HEK293 (cell line): ENCODE measurements around the gene COBL.

Experiments
- CTCF ChIA-PET: fragments of 350-600 bp; formaldehyde crosslinking; extraction: SDS; loops from one replicate; lab custom pipeline; 2021; ENCODE audit warnings: antibody characterized with exemption; lab: Yijun Ruan, JAX
- POLR2A ChIA-PET: fragments of 300-600 bp; formaldehyde crosslinking; extraction: SDS; loops from one replicate; lab custom pipeline; 2020; ENCODE audit warnings: antibody characterized with exemption, inconsistent platforms; lab: Yijun Ruan, JAX
- H3K27ac ChIP-seq: fragments of 200-500 bp; sonication (Bioruptor generic); 2 replicates; pipeline ENCODE4 v1.5.1; 2014; ENCODE audit warnings: low read depth, low read length, control low read depth, inconsistent platforms; ENCODE audit errors: extremely low read depth
- H3K36me3 ChIP-seq, 2 experiments: fragments of 200-500 bp in 1 of 2; sonication (Bioruptor generic) in 1 of 2; 1 replicate in 1 of 2; 2 replicates in 1 of 2; pipeline ENCODE4 v1.5.1; 2014 to 2017; ENCODE audit warnings: inconsistent platforms in 2 of 2, low read length in 2 of 2; ENCODE audit not compliant: control insufficient read depth in 2 of 2, insufficient read depth in 1 of 2
- H3K4me1 ChIP-seq: fragments of 200-500 bp; sonication (Bioruptor generic); 2 replicates; pipeline ENCODE4 v1.5.1; 2014; ENCODE audit warnings: mild to moderate bottlenecking, low read length, inconsistent platforms; ENCODE audit not compliant: control insufficient read depth, insufficient read depth
- H3K4me3 ChIP-seq: 2 replicates; pipeline ENCODE4 v1.5.1; 2011; ENCODE audit warnings: low read depth, mild to moderate bottlenecking, control low read depth, low read length, moderate library complexity
- H3K9me3 ChIP-seq: fragments of 200-500 bp; sonication (Bioruptor generic); 2 replicates; pipeline ENCODE4 v1.5.1; 2014; ENCODE audit warnings: low read depth, low read length, inconsistent platforms; ENCODE audit not compliant: control insufficient read depth, insufficient read depth
- EGR2 ChIP-seq: fragments of 450-650 bp; formaldehyde crosslinking; IDR thresholded peaks from 2 replicates; pipeline ENCODE4 v1.5.1; 2016; ENCODE audit warnings: low read depth, missing biosample characterization, missing genetic modification characterization
- HOXA7 ChIP-seq: sonication (generic); formaldehyde crosslinking; IDR thresholded peaks from 2 replicates; pipeline ENCODE4 v1.8.1; 2022; ENCODE audit warnings: missing genetic modification reagents, borderline replicate concordance
- PRDM6 ChIP-seq: fragments of 450-650 bp; formaldehyde crosslinking; IDR thresholded peaks from 2 replicates; pipeline ENCODE4 v1.5.1; 2017; ENCODE audit warnings: missing biosample characterization, missing genetic modification characterization
- SETDB1 ChIP-seq: IDR thresholded peaks from one replicate; pipeline ENCODE4 v1.6.1; 2017; ENCODE audit warnings: mild to moderate bottlenecking, low read length, moderate library complexity, mixed read lengths; ENCODE audit not compliant: insufficient read length
- TCF7L2 ChIP-seq: IDR thresholded peaks from 2 replicates; pipeline ENCODE4 v1.6.1; 2011; ENCODE audit warnings: low read depth, mild to moderate bottlenecking, inconsistent platforms, low read length, moderate library complexity, borderline replicate concordance
- ZBTB10 ChIP-seq: fragments of 450-650 bp; formaldehyde crosslinking; IDR thresholded peaks from 2 replicates; pipeline ENCODE4 v1.5.1; 2016; ENCODE audit warnings: missing biosample characterization, missing genetic modification characterization
- ZBTB26 ChIP-seq: fragments of 450-650 bp; formaldehyde crosslinking; optimal IDR thresholded peaks from 2 replicates; pipeline ENCODE3; 2016; ENCODE audit warnings: missing biosample characterization, mild to moderate bottlenecking, missing genetic modification characterization
- ZFP3 ChIP-seq: fragments of 450-650 bp; formaldehyde crosslinking; IDR thresholded peaks from 2 replicates; pipeline ENCODE4 v1.5.1; 2016; ENCODE audit warnings: low read depth, missing biosample characterization, missing genetic modification characterization
- ZFP41 ChIP-seq: fragments of 450-650 bp; formaldehyde crosslinking; IDR thresholded peaks from 2 replicates; pipeline ENCODE4 v1.5.1; 2016; ENCODE audit warnings: missing biosample characterization, missing genetic modification characterization, borderline replicate concordance
- ZIC2 ChIP-seq: fragments of 450-650 bp; formaldehyde crosslinking; IDR thresholded peaks from 2 replicates; pipeline ENCODE4 v1.5.1; 2016; ENCODE audit warnings: missing biosample characterization, missing genetic modification characterization
- ZNF324 ChIP-seq: fragments of 450-650 bp; formaldehyde crosslinking; IDR thresholded peaks from 2 replicates; pipeline ENCODE4 v1.5.1; 2016; ENCODE audit warnings: missing biosample characterization, missing genetic modification characterization
- ZNF362 ChIP-seq: fragments of 450-650 bp; formaldehyde crosslinking; IDR thresholded peaks from 2 replicates; pipeline ENCODE4 v1.5.1; 2016; ENCODE audit warnings: missing biosample characterization, missing genetic modification characterization
- ZNF561 ChIP-seq: fragments of 450-650 bp; IDR thresholded peaks from 2 replicates; pipeline ENCODE4 v1.5.1; 2018; ENCODE audit warnings: missing biosample characterization, missing genetic modification characterization, borderline replicate concordance
- ZNF596 ChIP-seq: fragments of 450-650 bp; IDR thresholded peaks from 2 replicates; pipeline ENCODE4 v1.5.0; 2018; ENCODE audit warnings: missing biosample characterization, mild to moderate bottlenecking, missing genetic modification characterization, moderate library complexity
- ZNF645 ChIP-seq: fragments of 450-650 bp; formaldehyde crosslinking; IDR thresholded peaks from 2 replicates; pipeline ENCODE4; 2016; ENCODE audit warnings: missing biosample characterization, missing genetic modification characterization
- ZNF776 ChIP-seq: fragments of 450-650 bp; formaldehyde crosslinking; IDR thresholded peaks from 2 replicates; pipeline ENCODE4 v1.5.0; 2017; ENCODE audit warnings: missing biosample characterization, missing genetic modification characterization, borderline replicate concordance
- TF ChIP-seq, protein P1 (sequence below): fragments of 450-650 bp; formaldehyde crosslinking; IDR thresholded peaks from 2 replicates; pipeline ENCODE4 v1.5.1; 2016; ENCODE audit warnings: missing biosample characterization, missing genetic modification characterization

The COBL gene

DNA sequence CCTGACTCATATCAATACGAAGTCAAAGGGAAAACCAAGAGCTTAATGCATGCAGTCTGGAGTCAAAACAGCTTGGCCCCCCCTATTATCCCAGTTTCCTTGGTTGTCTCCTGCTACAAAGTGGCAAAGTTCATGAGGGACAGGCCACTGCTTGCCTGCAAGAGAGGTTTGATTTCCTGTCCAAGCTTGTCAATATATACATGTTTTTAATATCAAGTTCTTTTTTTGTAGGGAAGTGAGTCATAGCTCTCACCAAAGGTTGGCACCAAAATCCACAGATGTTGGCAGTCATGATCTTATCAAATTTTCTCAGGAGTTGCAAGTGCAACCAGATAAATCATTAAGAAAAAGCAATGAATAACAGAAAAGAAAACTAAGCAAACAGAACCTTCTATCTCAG is 176.8 kb downstream of the COBL start:
- CTCF ChIA-PET: interaction anchor here (0.6 to 3.2 kb wide), 4 partner anchors 22 to 671 kb away, joined by 3 to 32 read pairs (median 4); no protein-coding TSS in a partner anchor
- no peaks in the 10 kb centered on the region for H3K9me3 ChIP-seq
- TF ChIP-seq HOXA7 (CRISPR knock-in tag) (no peak), ZNF561 (no peak), ZNF362 (tag by site-specific recombination) (no peak), ZNF596 (tag by site-specific recombination) (no peak), ZFP41 (no peak), ZFP3 (tag by site-specific recombination) (no peak), EGR2 (tag by site-specific recombination) (no peak), ZNF645 (tag by site-specific recombination) (no peak), ZNF776 (no peak), ZNF324 (tag by site-specific recombination) (no peak), SETDB1 (no peak), ZBTB26 (tag by site-specific recombination) (no peak), PRDM6 (tag by site-specific recombination) (no peak), ZIC2 (tag by site-specific recombination) (no peak), TCF7L2 (no peak), ZBTB10 (tag by site-specific recombination) (no peak)
- TF ChIP-seq, protein P1, sequence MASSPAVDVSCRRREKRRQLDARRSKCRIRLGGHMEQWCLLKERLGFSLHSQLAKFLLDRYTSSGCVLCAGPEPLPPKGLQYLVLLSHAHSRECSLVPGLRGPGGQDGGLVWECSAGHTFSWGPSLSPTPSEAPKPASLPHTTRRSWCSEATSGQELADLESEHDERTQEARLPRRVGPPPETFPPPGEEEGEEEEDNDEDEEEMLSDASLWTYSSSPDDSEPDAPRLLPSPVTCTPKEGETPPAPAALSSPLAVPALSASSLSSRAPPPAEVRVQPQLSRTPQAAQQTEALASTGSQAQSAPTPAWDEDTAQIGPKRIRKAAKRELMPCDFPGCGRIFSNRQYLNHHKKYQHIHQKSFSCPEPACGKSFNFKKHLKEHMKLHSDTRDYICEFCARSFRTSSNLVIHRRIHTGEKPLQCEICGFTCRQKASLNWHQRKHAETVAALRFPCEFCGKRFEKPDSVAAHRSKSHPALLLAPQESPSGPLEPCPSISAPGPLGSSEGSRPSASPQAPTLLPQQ (tag by site-specific recombination): no peak
- no peak overlapping the region for H3K4me3 ChIP-seq
- H3K36me3 ChIP-seq: peaks cover 0 to 6% of the 10 kb centered on the region in 2 experiments; a peak in 2 of 3 replicates
- no peaks in the 10 kb centered on the region for H3K4me1 ChIP-seq
- POLR2A ChIA-PET: no interaction called here
- no peak overlapping the region for H3K27ac ChIP-seq
